Osteocyte (in vitro differentiated cells): ENCODE results near the gene SMG9. TPM values are rescaled to one million over a fixed set of nuclear protein-coding genes. Genes with fewer than 3 reads are reported as not detected.

Experiments
- DNase-seq: peaks from one replicate; pipeline ENCODE4 v3.0.0; 2021; ENCODE audit warnings: mixed read lengths; ENCODE audit not compliant: unreplicated experiment; ENCODE audit errors: extremely low spot score
- H3K27ac Mint-ChIP-seq: one replicate; pipeline ENCODE4 v1.8.0; 2021; ENCODE audit warnings: mild to moderate bottlenecking, mixed read lengths; ENCODE audit not compliant: unreplicated experiment
- H3K27me3 Mint-ChIP-seq: one replicate; pipeline ENCODE4 v1.8.0; 2021; ENCODE audit warnings: mixed read lengths; ENCODE audit not compliant: unreplicated experiment
- H3K36me3 Mint-ChIP-seq: one replicate; pipeline ENCODE4 v1.8.0; 2021; ENCODE audit warnings: mixed read lengths; ENCODE audit not compliant: unreplicated experiment
- H3K4me1 Mint-ChIP-seq: one replicate; pipeline ENCODE4 v1.8.0; 2021; ENCODE audit warnings: mixed read lengths; ENCODE audit not compliant: unreplicated experiment
- H3K4me3 Mint-ChIP-seq: one replicate; pipeline ENCODE4 v1.8.0; 2021; ENCODE audit warnings: mild to moderate bottlenecking, moderate library complexity, mixed read lengths; ENCODE audit not compliant: unreplicated experiment
- H3K9me3 Mint-ChIP-seq: one replicate; pipeline ENCODE4 v1.8.0; 2021; ENCODE audit warnings: mixed read lengths; ENCODE audit not compliant: unreplicated experiment
- CTCF ChIP-seq: fragments of 200-600 bp; sonication (generic); IDR thresholded peaks from 2 replicates; pipeline ENCODE4 v1.5.0; 2021; ENCODE audit warnings: antibody characterized with exemption, mild to moderate bottlenecking, moderate library complexity
- total RNA-seq: library from RNA; stranded (reverse); gene quantifications from 2 replicates; pipeline ENCODE4 v1.2.1, GENCODE V29; 2021

Gene SMG9
- total RNA-seq, 1 donor from 2014 or later = 71.0 TPM

- H3K27me3 Mint-ChIP-seq = peaks cover 19% of the 10 kb centered on the region
- no peak for DNase-seq
- H3K4me1 Mint-ChIP-seq = peaks cover 4% of the 10 kb centered on the region
- no peak for TF ChIP-seq CTCF
- no peaks in the 10 kb centered on the region for H3K36me3 Mint-ChIP-seq
- no peak overlapping the region for H3K4me3 Mint-ChIP-seq
- H3K27ac Mint-ChIP-seq = no peak overlapping the region
- H3K9me3 Mint-ChIP-seq = no peaks in the 10 kb centered on the region
Measured at GRCh38 chr19:43708716-43709115, 46.0 kb downstream of the SMG9 start.

GRCh38 chr19:43707158-43707712 lies 47.5 kb downstream of the SMG9 start:
- Mint-ChIP-seq H3K27me3 (peaks cover 18% of the 10 kb centered on the region), H3K27ac (no peak overlapping the region), H3K9me3 (no peaks in the 10 kb centered on the region), H3K36me3 (no peaks in the 10 kb centered on the region), H3K4me1 (peaks cover 8% of the 10 kb centered on the region), H3K4me3 (no peak overlapping the region)
- TF ChIP-seq CTCF = no peak
- no peak for DNase-seq

- Mint-ChIP-seq H3K36me3 (no peaks in the 10 kb centered on the region), H3K27me3 (peaks cover 18% of the 10 kb centered on the region), H3K9me3 (no peaks in the 10 kb centered on the region), H3K4me3 (no peak overlapping the region), H3K4me1 (peaks cover 7% of the 10 kb centered on the region), H3K27ac (no peak overlapping the region)
- no peak for TF ChIP-seq CTCF
- no peak for DNase-seq
Measured at GRCh38 chr19:43705729-43706128, 49.0 kb downstream of the SMG9 start.

GRCh38 chr19:43704002-43704705 lies 50.6 kb downstream of the SMG9 start:
- peaks cover 21% of the 10 kb centered on the region for H3K27me3 Mint-ChIP-seq
- DNase-seq = no peak
- H3K36me3 Mint-ChIP-seq = no peaks in the 10 kb centered on the region
- peaks cover 14% of the 10 kb centered on the region for H3K4me1 Mint-ChIP-seq
- no peak overlapping the region for H3K4me3 Mint-ChIP-seq
- TF ChIP-seq CTCF = no peak
- H3K27ac Mint-ChIP-seq = no peak overlapping the region
- no peaks in the 10 kb centered on the region for H3K9me3 Mint-ChIP-seq

GRCh38 chr19:43700395-43701000 lies 54.3 kb downstream of the SMG9 start:
- no peak overlapping the region for H3K4me3 Mint-ChIP-seq

More at GRCh38 chr19:43700395-43701000, 54.3 kb downstream of the SMG9 start:
- H3K9me3 Mint-ChIP-seq = no peaks in the 10 kb centered on the region
- H3K36me3 Mint-ChIP-seq = no peaks in the 10 kb centered on the region
- TF ChIP-seq CTCF = no peak
- no peak for DNase-seq
- H3K27ac Mint-ChIP-seq = no peak overlapping the region
- peaks cover 13% of the 10 kb centered on the region for H3K27me3 Mint-ChIP-seq
- peaks cover 14% of the 10 kb centered on the region for H3K4me1 Mint-ChIP-seq
